ENCODE results near the gene HIRA.

HIRA gene

DNA sequence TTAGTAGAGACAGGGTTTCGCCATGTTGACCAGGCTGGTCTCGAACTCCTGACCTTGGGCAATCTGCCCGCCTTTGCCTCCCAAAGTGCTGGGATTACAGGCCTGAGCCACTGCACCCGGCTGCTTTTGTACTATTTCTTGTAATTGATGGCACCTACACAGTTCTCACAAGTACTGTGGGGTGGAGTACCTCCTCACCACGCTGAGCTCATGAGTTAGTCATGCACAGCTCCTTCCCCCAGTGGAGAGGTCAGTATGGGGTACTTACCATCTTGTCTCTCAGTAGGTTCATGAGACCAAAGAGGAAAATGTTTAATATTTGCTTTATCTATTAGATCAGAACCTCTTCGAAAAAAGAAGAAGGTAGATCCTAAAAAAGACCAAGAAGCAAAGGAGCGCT lies 2.9 kb upstream of the HIRA start:
- no peak overlapping the region for H3K4me3 ChIP-seq (ENCODE audit: low read depth, low read length)
- in situ Hi-C loops (cut with HindIII; ENCODE audit: low sequenced_read_pairs) = no loop called here
- DNase-seq (ENCODE audit: low read depth, low spot score) = no peak
- TF ChIP-seq, protein P1, sequence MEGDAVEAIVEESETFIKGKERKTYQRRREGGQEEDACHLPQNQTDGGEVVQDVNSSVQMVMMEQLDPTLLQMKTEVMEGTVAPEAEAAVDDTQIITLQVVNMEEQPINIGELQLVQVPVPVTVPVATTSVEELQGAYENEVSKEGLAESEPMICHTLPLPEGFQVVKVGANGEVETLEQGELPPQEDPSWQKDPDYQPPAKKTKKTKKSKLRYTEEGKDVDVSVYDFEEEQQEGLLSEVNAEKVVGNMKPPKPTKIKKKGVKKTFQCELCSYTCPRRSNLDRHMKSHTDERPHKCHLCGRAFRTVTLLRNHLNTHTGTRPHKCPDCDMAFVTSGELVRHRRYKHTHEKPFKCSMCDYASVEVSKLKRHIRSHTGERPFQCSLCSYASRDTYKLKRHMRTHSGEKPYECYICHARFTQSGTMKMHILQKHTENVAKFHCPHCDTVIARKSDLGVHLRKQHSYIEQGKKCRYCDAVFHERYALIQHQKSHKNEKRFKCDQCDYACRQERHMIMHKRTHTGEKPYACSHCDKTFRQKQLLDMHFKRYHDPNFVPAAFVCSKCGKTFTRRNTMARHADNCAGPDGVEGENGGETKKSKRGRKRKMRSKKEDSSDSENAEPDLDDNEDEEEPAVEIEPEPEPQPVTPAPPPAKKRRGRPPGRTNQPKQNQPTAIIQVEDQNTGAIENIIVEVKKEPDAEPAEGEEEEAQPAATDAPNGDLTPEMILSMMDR (IDR thresholded peaks at IDR 0.05; ENCODE audit: low read depth, low read length) = no peak

DNA sequence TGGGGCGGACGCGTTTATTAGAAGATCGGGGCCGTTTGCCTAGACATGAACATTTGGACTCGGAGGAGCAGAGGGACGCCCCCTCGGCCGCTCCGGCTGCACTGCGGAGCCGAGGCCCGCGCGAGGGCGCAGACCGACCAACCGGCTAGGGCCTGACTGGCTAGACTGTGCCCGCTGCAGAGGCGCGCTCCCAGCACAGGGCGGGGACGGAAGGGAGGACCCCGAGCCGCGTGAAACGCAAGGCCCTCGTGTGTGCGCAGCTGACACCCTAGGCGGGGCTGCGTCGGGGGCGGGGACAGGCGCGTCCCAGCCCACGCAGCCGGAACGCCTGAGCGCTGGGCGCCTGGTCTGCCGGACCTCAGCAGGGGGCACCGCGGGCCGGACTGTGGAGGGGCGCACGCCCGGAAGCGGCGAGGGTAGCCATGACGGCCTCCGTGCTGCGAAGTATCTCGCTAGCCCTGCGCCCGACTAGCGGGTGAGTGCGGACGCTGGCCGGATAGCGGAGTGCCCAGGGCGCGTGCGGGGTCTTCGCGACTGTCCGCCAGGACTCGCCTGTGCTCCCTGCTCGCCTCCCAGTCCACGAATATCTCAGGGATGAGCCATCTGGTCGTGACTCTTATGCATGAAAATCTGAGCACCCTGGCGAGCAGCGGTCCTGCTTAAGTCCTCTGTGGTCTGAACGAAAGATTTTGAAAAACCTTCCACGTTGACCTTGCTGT lies 759 bp upstream of the HIRA start, which contains the start of gene MRPL40:
Gene MRPL40, plus strand, starts transcription at position 413 of the 719 bp plus-strand sequence. Its CDS starts 10 bp downstream, at position 423.
- TF ChIP-seq, protein P1 (IDR thresholded peaks at IDR 0.05; ENCODE audit: low read depth, low read length) = no peak
- peak; percentile 94 for DNase-seq (ENCODE audit: low read depth, low spot score)
- peak within 1 kb of the TSS; percentile 86 for H3K4me3 ChIP-seq (ENCODE audit: low read depth, low read length)
- in situ Hi-C loops (cut with HindIII; ENCODE audit: low sequenced_read_pairs) = no loop called here

DNA sequence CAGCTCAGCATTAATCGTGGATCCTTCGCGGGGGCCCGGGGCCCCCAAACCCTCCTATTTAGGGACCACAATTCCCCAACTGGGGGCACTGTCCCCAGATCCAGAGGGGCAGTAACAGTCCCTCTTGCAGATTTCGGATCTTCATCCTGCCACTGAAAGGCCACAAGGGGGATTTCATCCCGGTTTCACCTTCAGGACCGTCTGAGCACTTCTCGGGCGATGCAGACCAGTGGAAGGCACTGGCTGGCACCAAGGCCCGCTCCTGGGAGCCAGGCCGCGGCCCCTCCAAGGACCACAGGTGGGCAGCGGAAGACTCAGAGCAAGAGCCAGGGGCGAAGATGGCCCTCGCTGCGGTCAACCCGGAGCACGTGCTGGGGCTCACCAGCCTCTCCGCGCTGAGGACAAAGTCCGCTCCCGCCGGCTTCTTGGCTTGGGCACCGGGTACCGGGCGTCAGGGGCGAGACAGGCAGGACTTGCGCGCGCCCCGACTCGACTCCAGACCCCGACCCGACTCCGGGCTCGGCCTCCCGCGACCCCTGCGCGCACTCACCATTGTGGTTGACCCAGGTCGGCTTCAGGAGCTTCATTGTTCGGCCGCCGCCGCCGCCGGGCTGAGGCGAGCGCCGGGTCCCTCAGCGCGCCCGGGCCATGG lies 517 bp downstream of the HIRA start:
- peak overlapping the region; percentile 86 for H3K4me3 ChIP-seq (ENCODE audit: low read depth, low read length)
- TF ChIP-seq, protein P1 (IDR thresholded peaks at IDR 0.05; ENCODE audit: low read depth, low read length) = peak; percentile 23
- in situ Hi-C loops (cut with HindIII; ENCODE audit: low sequenced_read_pairs) = no loop called here
- peak; percentile 35 for DNase-seq (ENCODE audit: low read depth, low spot score)

DNA sequence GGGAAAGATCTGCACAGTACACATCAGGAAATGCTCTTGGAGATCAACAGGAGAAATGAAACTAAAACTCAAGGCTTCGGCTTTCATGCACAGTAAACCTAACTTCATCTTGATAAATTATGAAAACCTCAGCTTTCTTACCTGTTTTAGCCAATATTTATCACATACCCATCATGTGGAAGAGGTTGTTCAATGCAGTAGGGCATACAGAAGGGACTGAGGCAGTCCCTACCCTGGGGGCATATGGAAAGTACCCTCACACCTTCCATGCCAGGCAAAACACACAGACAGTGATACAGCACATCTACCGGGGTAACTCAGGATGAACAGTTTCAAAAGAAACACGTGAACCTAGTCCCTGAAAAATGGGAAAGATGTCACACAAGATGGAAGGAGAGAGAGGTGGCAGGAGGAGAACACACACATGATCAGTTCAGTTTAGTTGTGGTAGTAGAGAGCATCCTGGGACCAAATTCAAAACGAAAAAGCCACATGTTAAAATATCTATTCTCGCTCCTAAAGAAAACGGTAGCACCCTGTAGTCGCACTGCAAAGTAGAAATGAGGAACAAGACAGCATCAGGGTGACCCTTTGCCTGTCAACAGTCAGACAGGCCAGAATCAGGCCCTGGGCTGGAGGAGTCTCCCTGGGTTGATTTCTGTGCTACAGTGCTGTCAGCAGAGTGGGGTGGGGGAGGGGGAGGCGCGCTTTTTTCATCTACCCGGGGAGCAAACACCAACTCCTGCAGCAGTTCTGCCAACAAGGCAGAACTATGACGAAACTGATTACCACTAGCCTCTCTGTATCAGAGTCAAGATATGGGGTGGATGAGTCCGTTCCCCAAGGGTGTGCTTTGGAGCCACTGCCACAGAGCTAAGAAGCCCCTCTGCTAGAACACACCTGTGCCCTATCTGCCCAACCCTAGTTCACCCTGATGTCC lies 1.3 kb downstream of the HIRA start:
- TF ChIP-seq, protein P1 (IDR thresholded peaks at IDR 0.05; ENCODE audit: low read depth, low read length) = no peak
- peak overlapping the region; percentile 86 for H3K4me3 ChIP-seq (ENCODE audit: low read depth, low read length)
- DNase-seq (ENCODE audit: low read depth, low spot score) = peak; percentile 65
- in situ Hi-C loops (cut with HindIII; ENCODE audit: low sequenced_read_pairs) = no loop called here

DNA sequence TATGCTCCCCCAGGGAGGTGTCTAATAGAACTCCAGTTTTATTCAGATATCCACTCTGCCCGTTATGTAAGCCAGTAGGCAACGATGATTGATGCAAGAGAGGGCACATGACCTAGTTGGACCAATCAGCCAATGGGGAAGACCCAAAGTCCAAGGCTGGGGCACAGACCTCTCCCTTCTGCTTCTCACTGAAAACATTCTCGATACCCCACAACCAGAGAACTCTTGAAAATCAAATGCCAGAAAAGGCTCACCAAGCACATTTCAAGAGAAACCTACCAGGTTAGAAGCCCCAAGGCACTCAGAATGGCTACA lies 7.4 kb downstream of the HIRA start:
- DNase-seq (ENCODE audit: low read depth, low spot score) = no peak
- in situ Hi-C loops (cut with HindIII; ENCODE audit: low sequenced_read_pairs) = no loop called here
- no peak overlapping the region for H3K4me3 ChIP-seq (ENCODE audit: low read depth, low read length)
- TF ChIP-seq, protein P1 (IDR thresholded peaks at IDR 0.05; ENCODE audit: low read depth, low read length) = no peak

All from astrocyte of the spinal cord (primary cell).